A549 (cell line): ENCODE data around the gene IL4I1. TPM values are rescaled to one million over a fixed set of nuclear protein-coding genes. Genes with fewer than 3 reads are reported as not detected.

Experiments used
- ATAC-seq, 2 experiments: fragments of 200-7000 bp in 1 of 2; fragments of >200 bp in 1 of 2; cut with Nextera tagmentation in 1 of 2; cut with Tn5 transposase in 1 of 2; 3 replicates each; pipeline versions ENCODE4 v1.8.0 to v1.9.1; 2018 to 2020; ENCODE audit warnings: mild to moderate bottlenecking in 1 of 2, moderate library complexity in 1 of 2
- CTCF ChIA-PET: fragments of 300-600 bp; sonication (Branson Sonifier 250); formaldehyde crosslinking; extraction: SDS; loops from one replicate; lab custom pipeline; 2021; ENCODE audit warnings: antibody characterized with exemption, inconsistent platforms; lab: Yijun Ruan, JAX
- POLR2A ChIA-PET: fragments of 350-600 bp; formaldehyde crosslinking; extraction: SDS; loops from one replicate; lab custom pipeline; 2021; ENCODE audit warnings: antibody characterized with exemption, inconsistent platforms; lab: Yijun Ruan, JAX
- DNase-seq, 2 experiments: peaks; one replicate each; pipeline versions ENCODE4 v3.0.0 to v3.0.0-alpha.2; 2011 to 2016; ENCODE audit warnings: low read depth in 1 of 2, low spot score in 1 of 2
- FAIRE-seq: peaks from 2 replicates; lab custom pipeline; 2011; peaks lifted over from hg19 to GRCh38; lab: Jason Lieb, UNC
- H3K27ac ChIP-seq, 2 experiments: fragments of >200 bp; sonication (Bioruptor Twin); formaldehyde crosslinking; 3 replicates each; pipeline ENCODE4 v1.5.1; 2016 to 2017
- H3K4me1 ChIP-seq: fragments of >200 bp; sonication (Bioruptor Twin); formaldehyde crosslinking; 3 replicates; pipeline ENCODE4 v1.6.1; 2016
- H3K4me2 ChIP-seq: fragments of >200 bp; sonication (Bioruptor Twin); formaldehyde crosslinking; 3 replicates; pipeline ENCODE4 v1.6.1; 2016
- H3K4me3 ChIP-seq: fragments of >200 bp; sonication (Bioruptor Twin); formaldehyde crosslinking; 3 replicates; pipeline ENCODE4 v1.5.1; 2016
- H3K9me3 ChIP-seq: fragments of >200 bp; sonication (Bioruptor Twin); formaldehyde crosslinking; 3 replicates; pipeline ENCODE4 v1.6.1; 2016
- BHLHE40 ChIP-seq: IDR thresholded peaks from 2 replicates; pipeline ENCODE4 v1.6.1; 2012; ENCODE audit warnings: low read depth, low read length, inconsistent platforms
- CHD4 ChIP-seq: fragments of 200-600 bp; sonication (generic); IDR thresholded peaks from 2 replicates; pipeline ENCODE4 v1.6.1; 2016; ENCODE audit warnings: antibody characterized with exemption, mild to moderate bottlenecking, borderline replicate concordance
- EP300 ChIP-seq, 2 experiments: fragments of >200 bp; sonication (Bioruptor Twin); formaldehyde crosslinking; IDR thresholded peaks; 2 replicates in 1 of 2; 3 replicates in 1 of 2; pipeline ENCODE4 v1.6.1; 2016 to 2017
- ESRRA ChIP-seq: fragments of 150-350 bp; IDR thresholded peaks from 2 replicates; pipeline ENCODE4 v1.6.1; 2014; ENCODE audit warnings: mild to moderate bottlenecking, low read length, borderline replicate concordance
- FOSB ChIP-seq: fragments of 250-450 bp; sonication (Bioruptor Pico); IDR thresholded peaks from 2 replicates; pipeline ENCODE4 v1.5.0; 2020; ENCODE audit warnings: mild to moderate bottlenecking, moderate library complexity
- GATA3 ChIP-seq: IDR thresholded peaks from 2 replicates; pipeline ENCODE4 v1.6.1; 2012; ENCODE audit warnings: borderline replicate concordance
- MAFK ChIP-seq: fragments of 450-650 bp; IDR thresholded peaks from 2 replicates; pipeline ENCODE4 v1.6.1; 2014; ENCODE audit not compliant: partially characterized antibody
- MYC ChIP-seq: IDR thresholded peaks from 2 replicates; pipeline ENCODE4 v1.6.1; 2012; ENCODE audit warnings: mild to moderate bottlenecking, inconsistent platforms, low read length, improper control_type of control experiment, borderline replicate concordance
- NPAS2 ChIP-seq: fragments of 250-450 bp; sonication (Bioruptor Pico); IDR thresholded peaks from 2 replicates; pipeline ENCODE4 v1.8.0; 2022; ENCODE audit warnings: mild to moderate bottlenecking, moderate library complexity, borderline replicate concordance
- RNF2 ChIP-seq: fragments of 200-600 bp; sonication (generic); IDR thresholded peaks from 2 replicates; pipeline ENCODE4 v1.6.1; 2016; ENCODE audit warnings: low read depth, mild to moderate bottlenecking, antibody characterized with exemption, moderate library complexity, borderline replicate concordance
- TFCP2L1 ChIP-seq: fragments of 250-450 bp; sonication (Bioruptor Pico); IDR thresholded peaks from 2 replicates; pipeline ENCODE4 v1.5.0; 2021; ENCODE audit warnings: mild to moderate bottlenecking
- ZNF302 ChIP-seq: fragments of 250-450 bp; sonication (Bioruptor Pico); IDR thresholded peaks from 2 replicates; pipeline ENCODE4 v1.9.0; 2021; ENCODE audit warnings: inconsistent platforms, mild to moderate bottlenecking, moderate library complexity
- WGBS: methylation state at CpG from one replicate; pipeline ENCODE4 v1.1.6; 2017; ENCODE audit errors: missing lambda C conversion rate; 5-methylcytosine and 5-hydroxymethylcytosine counted together
- polyA plus RNA-seq, 4 experiments: library from polyadenylated mRNA; depleted of rRNA in 3 of 4; stranded (reverse); fragments of >200 nt; fragmentation: RNase III in 1 of 4; extraction: RNeasy Plus Mini Kit Qiagen cat#74134 plus additional on column Dnase treatment in 1 of 4; gene quantifications; 2 replicates in 3 of 4; 3 replicates in 1 of 4; pipeline ENCODE4 v1.2.3, GENCODE V29; 2011 to 2017
- TF ChIP-seq, protein P1 (sequence below): fragments of >200 bp; sonication (Bioruptor Twin); formaldehyde crosslinking; IDR thresholded peaks from 3 replicates; pipeline ENCODE4 v1.6.1; 2016
- TF ChIP-seq, protein P2 (sequence below): fragments of 450-650 bp; IDR thresholded peaks from 2 replicates; pipeline ENCODE4 v1.6.1; 2014; ENCODE audit warnings: antibody characterized with exemption
- TF ChIP-seq, protein P3 (sequence below): fragments of 200-600 bp; sonication (generic); IDR thresholded peaks from 2 replicates; pipeline ENCODE4 v1.6.1; 2016; ENCODE audit warnings: antibody characterized with exemption, mild to moderate bottlenecking, moderate library complexity
- TF ChIP-seq, protein P4 (sequence below): fragments of 250-450 bp; sonication (Bioruptor Pico); IDR thresholded peaks from 2 replicates; pipeline ENCODE4 v1.5.0; 2021; ENCODE audit warnings: mild to moderate bottlenecking, moderate library complexity, borderline replicate concordance
- TF ChIP-seq, protein P5 (sequence below): IDR thresholded peaks from 2 replicates; pipeline ENCODE4 v1.6.1; 2012; ENCODE audit warnings: low read depth, borderline replicate concordance
- TF ChIP-seq, protein P6 (sequence below): fragments of >200 bp; sonication (Bioruptor Twin); formaldehyde crosslinking; IDR thresholded peaks from 3 replicates; pipeline ENCODE4 v1.5.1; 2016
- TF ChIP-seq, protein P7 (sequence below): IDR thresholded peaks from 2 replicates; pipeline ENCODE4 v1.6.1; 2012

The IL4I1 gene
- polyA plus RNA-seq, 2 of the 4 experiments (the other 2 are of a cell fraction): 0.18 to 0.62 TPM

DNA sequence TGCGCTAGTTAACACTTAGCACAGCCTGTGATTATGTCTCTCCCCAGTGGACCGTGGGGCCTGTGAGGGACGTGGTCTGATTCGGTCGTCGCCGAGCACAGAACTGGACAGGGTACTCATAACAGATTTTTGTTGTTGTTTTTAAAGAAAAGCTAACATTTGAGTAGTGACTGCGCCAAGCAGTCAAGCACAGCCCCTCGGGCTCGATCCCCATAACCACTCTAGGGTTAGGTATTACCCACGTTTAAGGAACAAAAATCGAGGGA, 46.5 kb downstream of the IL4I1 start:
- FAIRE-seq: no peak
- peak overlapping the region; percentile 92 for H3K4me2 ChIP-seq
- TF ChIP-seq MYC (0 out of 2 replicates have a peak, but pooled peaks have one; percentile 34), CHD4 (no peak)
- TF ChIP-seq, all 56 proteins: peak for 1
- CTCF ChIA-PET: interaction anchor here (0.7 to 1.8 kb wide), 10 partner anchors 8 to 178 kb away, joined by 3 to 7 read pairs (median 4); no protein-coding TSS in a partner anchor
- WGBS: 32% methylated on average over 12 of the region's 12 CpGs
- DNase-seq (no peak), ATAC-seq (no peak; a peak in 2 of 6 replicates)
- POLR2A ChIA-PET: interaction anchor here (0.8 to 1.6 kb wide), 12 partner anchors 11 to 208 kb away, joined by 3 to 18 read pairs (median 4); partner anchors contain the start of genes AKT1S1, PNKP, SCAF1 and TBC1D17
- Histone ChIP-seq H3K27ac (peak overlapping the region; percentile 94 to 97), H3K4me3 (peak overlapping the region; percentile 89), H3K4me1 (peaks cover 17% of the 10 kb centered on the region), H3K9me3 (no peaks in the 10 kb centered on the region)

DNA sequence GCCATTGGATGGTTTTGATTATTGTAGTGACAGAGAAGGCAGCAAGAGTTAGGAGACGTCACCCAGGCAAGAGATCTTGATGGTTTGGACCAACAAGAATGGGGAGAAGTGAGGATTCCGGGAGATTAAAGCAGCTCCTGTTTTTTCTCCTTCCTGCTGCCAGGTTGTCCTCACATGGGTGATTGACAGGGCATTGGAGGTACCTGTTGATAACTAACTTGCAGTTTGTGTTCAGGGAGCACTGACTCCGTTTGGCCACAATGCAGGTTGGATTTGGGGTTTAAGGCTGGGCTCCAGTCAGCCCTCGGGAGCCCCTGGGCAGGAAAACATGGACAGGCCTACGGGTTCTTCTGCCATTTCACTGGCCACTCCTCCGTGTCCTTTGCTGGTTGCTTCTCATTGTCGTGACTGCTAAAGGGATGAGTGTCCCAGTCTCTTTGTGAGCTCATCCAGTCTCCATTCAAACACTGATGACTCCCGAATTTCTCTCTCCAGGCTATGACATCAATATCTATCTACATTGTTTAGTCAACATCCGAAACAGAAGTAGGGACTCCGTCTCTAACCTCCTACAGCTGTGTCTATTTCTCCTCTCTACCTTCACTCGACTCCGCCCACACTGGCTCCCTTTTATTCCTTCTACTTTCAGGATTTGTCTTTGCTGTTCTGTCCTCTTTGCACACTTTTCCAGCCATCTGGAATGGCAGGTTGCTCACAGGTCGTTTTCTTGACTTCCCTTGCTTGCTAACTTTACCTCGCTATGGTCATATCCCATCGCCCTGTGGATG, 47.1 kb downstream of the IL4I1 start:
- DNase-seq: no peak
- H3K4me2 ChIP-seq: peak overlapping the region; percentile 92
- POLR2A ChIA-PET: interaction anchor here (0.9 to 1.6 kb wide), 8 partner anchors 12 to 174 kb away, joined by 3 to 18 read pairs (median 8); partner anchors contain the start of genes AKT1S1, PNKP and TBC1D17
- TF ChIP-seq NPAS2 (CRISPR knock-in tag): no peak
- peaks cover 17% of the 10 kb centered on the region for H3K4me1 ChIP-seq
- CTCF ChIA-PET: interaction anchor here (0.7 to 1.8 kb wide), 9 partner anchors 13 to 177 kb away, joined by 3 to 7 read pairs (median 4); no protein-coding TSS in a partner anchor
- FAIRE-seq: no peak
- H3K4me3 ChIP-seq: peak overlapping the region; percentile 89
- no peaks in the 10 kb centered on the region for H3K9me3 ChIP-seq
- no peak for ATAC-seq
- H3K27ac ChIP-seq: peak overlapping the region; percentile 94 to 97
- 80% methylated on average over 15 of the region's 15 CpGs for WGBS

DNA sequence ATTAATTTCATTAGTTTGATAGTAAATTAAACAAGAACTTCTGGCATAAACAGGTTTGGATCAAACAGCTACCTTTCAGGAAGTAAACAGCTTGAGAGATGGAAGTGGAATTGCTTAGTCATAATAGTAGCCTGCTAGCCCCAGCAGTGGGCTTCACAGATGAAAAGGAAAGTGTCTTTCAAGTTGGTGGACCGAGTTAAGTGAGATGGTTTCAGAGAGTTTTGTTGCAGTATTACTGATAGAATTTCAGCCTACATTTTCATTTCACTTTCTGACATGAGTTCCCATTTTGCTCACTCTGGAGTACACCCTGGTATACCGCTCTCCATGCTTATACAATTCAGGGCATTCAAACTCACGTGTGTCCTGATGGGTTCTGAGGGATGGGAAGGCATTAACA, 47.7 kb downstream of the IL4I1 start:
- FAIRE-seq (no peak), ATAC-seq (no peak), DNase-seq (no peak)
- H3K4me3 ChIP-seq: no peak overlapping the region
- WGBS: 78% methylated on average over 3 of the region's 3 CpGs
- H3K27ac ChIP-seq: no peak overlapping the region
- H3K4me1 ChIP-seq: peaks cover 17% of the 10 kb centered on the region
- POLR2A ChIA-PET: interaction anchor here (0.6 kb wide), 1 partner anchor 1230 kb away, joined by 4 read pairs; the partner anchor contains the start of gene RPL18
- H3K4me2 ChIP-seq: no peak overlapping the region
- CTCF ChIA-PET: interaction anchor here (1.1 to 1.3 kb wide), 2 partner anchors 14 to 121 kb away, joined by 3 to 7 read pairs; no protein-coding TSS in a partner anchor
- no peaks in the 10 kb centered on the region for H3K9me3 ChIP-seq
- TF ChIP-seq, protein P1, sequence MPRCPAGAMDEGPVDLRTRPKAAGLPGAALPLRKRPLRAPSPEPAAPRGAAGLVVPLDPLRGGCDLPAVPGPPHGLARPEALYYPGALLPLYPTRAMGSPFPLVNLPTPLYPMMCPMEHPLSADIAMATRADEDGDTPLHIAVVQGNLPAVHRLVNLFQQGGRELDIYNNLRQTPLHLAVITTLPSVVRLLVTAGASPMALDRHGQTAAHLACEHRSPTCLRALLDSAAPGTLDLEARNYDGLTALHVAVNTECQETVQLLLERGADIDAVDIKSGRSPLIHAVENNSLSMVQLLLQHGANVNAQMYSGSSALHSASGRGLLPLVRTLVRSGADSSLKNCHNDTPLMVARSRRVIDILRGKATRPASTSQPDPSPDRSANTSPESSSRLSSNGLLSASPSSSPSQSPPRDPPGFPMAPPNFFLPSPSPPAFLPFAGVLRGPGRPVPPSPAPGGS: no peak
- no peak for TF ChIP-seq ESRRA
- TF ChIP-seq TFCP2L1 (CRISPR knock-in tag): no peak
- TF ChIP-seq ZNF302 (CRISPR knock-in tag): no peak
- no peak for TF ChIP-seq MAFK
- TF ChIP-seq, protein P2, sequence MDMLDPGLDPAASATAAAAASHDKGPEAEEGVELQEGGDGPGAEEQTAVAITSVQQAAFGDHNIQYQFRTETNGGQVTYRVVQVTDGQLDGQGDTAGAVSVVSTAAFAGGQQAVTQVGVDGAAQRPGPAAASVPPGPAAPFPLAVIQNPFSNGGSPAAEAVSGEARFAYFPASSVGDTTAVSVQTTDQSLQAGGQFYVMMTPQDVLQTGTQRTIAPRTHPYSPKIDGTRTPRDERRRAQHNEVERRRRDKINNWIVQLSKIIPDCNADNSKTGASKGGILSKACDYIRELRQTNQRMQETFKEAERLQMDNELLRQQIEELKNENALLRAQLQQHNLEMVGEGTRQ: no peak
- no peak for TF ChIP-seq MYC
- TF ChIP-seq, protein P3, sequence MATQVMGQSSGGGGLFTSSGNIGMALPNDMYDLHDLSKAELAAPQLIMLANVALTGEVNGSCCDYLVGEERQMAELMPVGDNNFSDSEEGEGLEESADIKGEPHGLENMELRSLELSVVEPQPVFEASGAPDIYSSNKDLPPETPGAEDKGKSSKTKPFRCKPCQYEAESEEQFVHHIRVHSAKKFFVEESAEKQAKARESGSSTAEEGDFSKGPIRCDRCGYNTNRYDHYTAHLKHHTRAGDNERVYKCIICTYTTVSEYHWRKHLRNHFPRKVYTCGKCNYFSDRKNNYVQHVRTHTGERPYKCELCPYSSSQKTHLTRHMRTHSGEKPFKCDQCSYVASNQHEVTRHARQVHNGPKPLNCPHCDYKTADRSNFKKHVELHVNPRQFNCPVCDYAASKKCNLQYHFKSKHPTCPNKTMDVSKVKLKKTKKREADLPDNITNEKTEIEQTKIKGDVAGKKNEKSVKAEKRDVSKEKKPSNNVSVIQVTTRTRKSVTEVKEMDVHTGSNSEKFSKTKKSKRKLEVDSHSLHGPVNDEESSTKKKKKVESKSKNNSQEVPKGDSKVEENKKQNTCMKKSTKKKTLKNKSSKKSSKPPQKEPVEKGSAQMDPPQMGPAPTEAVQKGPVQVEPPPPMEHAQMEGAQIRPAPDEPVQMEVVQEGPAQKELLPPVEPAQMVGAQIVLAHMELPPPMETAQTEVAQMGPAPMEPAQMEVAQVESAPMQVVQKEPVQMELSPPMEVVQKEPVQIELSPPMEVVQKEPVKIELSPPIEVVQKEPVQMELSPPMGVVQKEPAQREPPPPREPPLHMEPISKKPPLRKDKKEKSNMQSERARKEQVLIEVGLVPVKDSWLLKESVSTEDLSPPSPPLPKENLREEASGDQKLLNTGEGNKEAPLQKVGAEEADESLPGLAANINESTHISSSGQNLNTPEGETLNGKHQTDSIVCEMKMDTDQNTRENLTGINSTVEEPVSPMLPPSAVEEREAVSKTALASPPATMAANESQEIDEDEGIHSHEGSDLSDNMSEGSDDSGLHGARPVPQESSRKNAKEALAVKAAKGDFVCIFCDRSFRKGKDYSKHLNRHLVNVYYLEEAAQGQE: no peak
- TF ChIP-seq GATA3: no peak
- TF ChIP-seq, protein P4, sequence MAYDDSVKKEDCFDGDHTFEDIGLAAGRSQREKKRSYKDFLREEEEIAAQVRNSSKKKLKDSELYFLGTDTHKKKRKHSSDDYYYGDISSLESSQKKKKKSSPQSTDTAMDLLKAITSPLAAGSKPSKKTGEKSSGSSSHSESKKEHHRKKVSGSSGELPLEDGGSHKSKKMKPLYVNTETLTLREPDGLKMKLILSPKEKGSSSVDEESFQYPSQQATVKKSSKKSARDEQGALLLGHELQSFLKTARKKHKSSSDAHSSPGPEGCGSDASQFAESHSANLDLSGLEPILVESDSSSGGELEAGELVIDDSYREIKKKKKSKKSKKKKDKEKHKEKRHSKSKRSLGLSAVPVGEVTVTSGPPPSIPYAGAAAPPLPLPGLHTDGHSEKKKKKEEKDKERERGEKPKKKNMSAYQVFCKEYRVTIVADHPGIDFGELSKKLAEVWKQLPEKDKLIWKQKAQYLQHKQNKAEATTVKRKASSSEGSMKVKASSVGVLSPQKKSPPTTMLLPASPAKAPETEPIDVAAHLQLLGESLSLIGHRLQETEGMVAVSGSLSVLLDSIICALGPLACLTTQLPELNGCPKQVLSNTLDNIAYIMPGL (CRISPR knock-in tag): no peak
- TF ChIP-seq RNF2: no peak
- no peak for TF ChIP-seq FOSB
- TF ChIP-seq NPAS2 (CRISPR knock-in tag): no peak
- TF ChIP-seq, protein P5, sequence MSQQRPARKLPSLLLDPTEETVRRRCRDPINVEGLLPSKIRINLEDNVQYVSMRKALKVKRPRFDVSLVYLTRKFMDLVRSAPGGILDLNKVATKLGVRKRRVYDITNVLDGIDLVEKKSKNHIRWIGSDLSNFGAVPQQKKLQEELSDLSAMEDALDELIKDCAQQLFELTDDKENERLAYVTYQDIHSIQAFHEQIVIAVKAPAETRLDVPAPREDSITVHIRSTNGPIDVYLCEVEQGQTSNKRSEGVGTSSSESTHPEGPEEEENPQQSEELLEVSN: no peak
- no peak for TF ChIP-seq EP300 (IDR thresholded peaks at IDR 0.05)
- TF ChIP-seq BHLHE40: no peak
- TF ChIP-seq, protein P6, sequence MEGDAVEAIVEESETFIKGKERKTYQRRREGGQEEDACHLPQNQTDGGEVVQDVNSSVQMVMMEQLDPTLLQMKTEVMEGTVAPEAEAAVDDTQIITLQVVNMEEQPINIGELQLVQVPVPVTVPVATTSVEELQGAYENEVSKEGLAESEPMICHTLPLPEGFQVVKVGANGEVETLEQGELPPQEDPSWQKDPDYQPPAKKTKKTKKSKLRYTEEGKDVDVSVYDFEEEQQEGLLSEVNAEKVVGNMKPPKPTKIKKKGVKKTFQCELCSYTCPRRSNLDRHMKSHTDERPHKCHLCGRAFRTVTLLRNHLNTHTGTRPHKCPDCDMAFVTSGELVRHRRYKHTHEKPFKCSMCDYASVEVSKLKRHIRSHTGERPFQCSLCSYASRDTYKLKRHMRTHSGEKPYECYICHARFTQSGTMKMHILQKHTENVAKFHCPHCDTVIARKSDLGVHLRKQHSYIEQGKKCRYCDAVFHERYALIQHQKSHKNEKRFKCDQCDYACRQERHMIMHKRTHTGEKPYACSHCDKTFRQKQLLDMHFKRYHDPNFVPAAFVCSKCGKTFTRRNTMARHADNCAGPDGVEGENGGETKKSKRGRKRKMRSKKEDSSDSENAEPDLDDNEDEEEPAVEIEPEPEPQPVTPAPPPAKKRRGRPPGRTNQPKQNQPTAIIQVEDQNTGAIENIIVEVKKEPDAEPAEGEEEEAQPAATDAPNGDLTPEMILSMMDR: no peak
- TF ChIP-seq, protein P7, sequence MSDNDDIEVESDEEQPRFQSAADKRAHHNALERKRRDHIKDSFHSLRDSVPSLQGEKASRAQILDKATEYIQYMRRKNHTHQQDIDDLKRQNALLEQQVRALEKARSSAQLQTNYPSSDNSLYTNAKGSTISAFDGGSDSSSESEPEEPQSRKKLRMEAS: no peak
